Immature natural killer cell (primary cell): Measurements from ENCODE around the gene HEYL. TPM values are rescaled to one million over a fixed set of nuclear protein-coding genes. Genes with fewer than 3 reads are reported as not detected.
"Not testable (repeated sequence)": the region's sequence is repeated elsewhere in the genome, so short reads cannot be mapped to it uniquely, and the experiment has no call there.

Experiments used
- DNase-seq, 3 donors: peaks; one replicate each; pipeline ENCODE4 v3.0.0; 2022; ENCODE audit warnings: mixed read lengths in 1 of 3
- H3K27ac Mint-ChIP-seq, 6 donors: one replicate each; pipeline ENCODE4 v1.8.0; 2020; ENCODE audit warnings: mixed read lengths in 6 of 6, mild to moderate bottlenecking in 5 of 6, inconsistent platforms in 4 of 6, moderate library complexity in 3 of 6
- H3K27me3 Mint-ChIP-seq, 3 donors: one replicate each; pipeline ENCODE4 v1.8.0; 2020 to 2021; ENCODE audit warnings: low read depth in 3 of 3, mild to moderate bottlenecking in 3 of 3, mixed read lengths in 3 of 3, moderate library complexity in 3 of 3, inconsistent platforms in 1 of 3
- H3K36me3 Mint-ChIP-seq, 3 donors: one replicate each; pipeline ENCODE4 v1.8.0; 2020; ENCODE audit warnings: mixed read lengths in 3 of 3, inconsistent platforms in 2 of 3, mild to moderate bottlenecking in 2 of 3
- H3K4me1 Mint-ChIP-seq, 2 donors: one replicate each; pipeline ENCODE4 v1.8.0; 2020; ENCODE audit warnings: inconsistent platforms in 2 of 2, mild to moderate bottlenecking in 2 of 2, mixed read lengths in 2 of 2, moderate library complexity in 1 of 2
- H3K4me3 Mint-ChIP-seq, 5 donors: one replicate each; pipeline ENCODE4 v1.8.0; 2020; ENCODE audit warnings: mild to moderate bottlenecking in 5 of 5, mixed read lengths in 5 of 5, inconsistent platforms in 3 of 5, moderate library complexity in 3 of 5
- H3K9me3 Mint-ChIP-seq, 6 donors: one replicate each; pipeline ENCODE4 v1.8.0; 2020; ENCODE audit warnings: mild to moderate bottlenecking in 6 of 6, mixed read lengths in 6 of 6, inconsistent platforms in 4 of 6, moderate library complexity in 3 of 6
- polyA plus RNA-seq, 3 donors: library from polyadenylated mRNA; unstranded; fragments of 300-500 nt; fragmentation: Illumina TruSeq; gene quantifications; one replicate each; pipeline ENCODE4 v1.2.3, GENCODE V29; 2021

Gene HEYL
- polyA plus RNA-seq, 3 donors from 2014 or later, result not detected

- not testable (repeated sequence) for H3K4me3 Mint-ChIP-seq, H3K27ac Mint-ChIP-seq, H3K9me3 Mint-ChIP-seq, H3K4me1 Mint-ChIP-seq, H3K36me3 Mint-ChIP-seq, DNase-seq
- peaks cover 4 to 11% (median 7%) of the 10 kb centered on the region in 3 donors for H3K27me3 Mint-ChIP-seq
Observed at GRCh38 chr1:39601667-39602255, 37.7 kb downstream of the HEYL start.

GRCh38 chr1:39596163-39596562 is 43.3 kb downstream of the HEYL start:
- DNase-seq, result no peak
- Mint-ChIP-seq H3K36me3 (no peaks in the 10 kb centered on the region), H3K4me1 (no peaks in the 10 kb centered on the region), H3K4me3 (no peak overlapping the region), H3K9me3 (no peaks in the 10 kb centered on the region), H3K27me3 (peaks cover 3 to 6% (median 4%) of the 10 kb centered on the region in 3 donors), H3K27ac (no peak overlapping the region)

GRCh38 chr1:39593386-39593785 is 46.1 kb downstream of the HEYL start:
- DNase-seq, result no peak
- Mint-ChIP-seq H3K9me3 (no peaks in the 10 kb centered on the region), H3K36me3 (no peaks in the 10 kb centered on the region), H3K4me1 (no peaks in the 10 kb centered on the region), H3K27ac (no peak overlapping the region), H3K27me3 (peaks cover 3 to 9% (median 4%) of the 10 kb centered on the region in 3 donors), H3K4me3 (no peak overlapping the region)

- H3K36me3 Mint-ChIP-seq, result no peaks in the 10 kb centered on the region
- H3K27ac Mint-ChIP-seq, result no peak overlapping the region
- no peaks in the 10 kb centered on the region for H3K4me1 Mint-ChIP-seq
- no peak for DNase-seq
- peaks cover 3 to 9% (median 4%) of the 10 kb centered on the region in 3 donors for H3K27me3 Mint-ChIP-seq
- H3K9me3 Mint-ChIP-seq, result no peaks in the 10 kb centered on the region
- H3K4me3 Mint-ChIP-seq, result no peak overlapping the region
Observed at GRCh38 chr1:39592069-39592468, 47.4 kb downstream of the HEYL start.

GRCh38 chr1:39590546-39590945 is 48.9 kb downstream of the HEYL start:
- Mint-ChIP-seq H3K27ac (no peak overlapping the region), H3K4me3 (no peak overlapping the region), H3K4me1 (no peaks in the 10 kb centered on the region), H3K9me3 (no peaks in the 10 kb centered on the region), H3K27me3 (peaks cover 3 to 7% (median 4%) of the 10 kb centered on the region in 3 donors), H3K36me3 (no peaks in the 10 kb centered on the region)
- no peak for DNase-seq

- H3K27ac Mint-ChIP-seq, result no peak overlapping the region
- no peaks in the 10 kb centered on the region for H3K9me3 Mint-ChIP-seq
- peaks cover 0 to 2% (median 2%) of the 10 kb centered on the region in 3 donors for H3K27me3 Mint-ChIP-seq
- no peak overlapping the region for H3K4me3 Mint-ChIP-seq
- no peaks in the 10 kb centered on the region for H3K4me1 Mint-ChIP-seq
- no peak for DNase-seq
- no peaks in the 10 kb centered on the region for H3K36me3 Mint-ChIP-seq
Observed at GRCh38 chr1:39585933-39586332, 53.5 kb downstream of the HEYL start.

- Mint-ChIP-seq H3K9me3 (no peaks in the 10 kb centered on the region), H3K4me3 (peak overlapping the region; percentile 86 to 94 (median 91)), H3K36me3 (peaks cover 0 to 12% (median 10%) of the 10 kb centered on the region in 3 donors), H3K27ac (peak overlapping the region; percentile 64 to 94 (median 90)), H3K27me3 (peaks cover 0 to 7% (median 6%) of the 10 kb centered on the region in 3 donors), H3K4me1 (peaks cover 33 to 46% of the 10 kb centered on the region in 2 donors)
- DNase-seq, result peak; percentile 48 to 55 (median 49)
Observed at GRCh38 chr1:39576016-39576657, 63.3 kb downstream of the HEYL start.

- peak overlapping the region; percentile 86 to 92 (median 90) for H3K4me3 Mint-ChIP-seq
- H3K27ac Mint-ChIP-seq, result peak overlapping the region; percentile 88 to 94 (median 93)
- H3K4me1 Mint-ChIP-seq, result peaks cover 33 to 46% of the 10 kb centered on the region in 2 donors
- DNase-seq, result peak; percentile 71 to 80 (median 76)
- peaks cover 0 to 16% (median 14%) of the 10 kb centered on the region in 3 donors for H3K36me3 Mint-ChIP-seq
- H3K9me3 Mint-ChIP-seq, result no peaks in the 10 kb centered on the region
- peaks cover 0 to 7% (median 6%) of the 10 kb centered on the region in 3 donors for H3K27me3 Mint-ChIP-seq
Observed at GRCh38 chr1:39575191-39576015, 64.0 kb downstream of the HEYL start.

GRCh38 chr1:39574646-39575045 is 64.8 kb downstream of the HEYL start:
- Mint-ChIP-seq H3K4me1 (peaks cover 33 to 46% of the 10 kb centered on the region in 2 donors), H3K27me3 (peaks cover 0 to 7% (median 6%) of the 10 kb centered on the region in 3 donors), H3K36me3 (peaks cover 4 to 21% (median 18%) of the 10 kb centered on the region in 3 donors), H3K4me3 (peak overlapping the region; percentile 86 to 92 (median 90)), H3K27ac (peak overlapping the region; percentile 88 to 94 (median 93)), H3K9me3 (no peaks in the 10 kb centered on the region)
- no peak for DNase-seq

Other genes with a start within 250 kb of the HEYL start
- gene BMP8A, start 148.0 kb downstream of the HEYL start, polyA plus RNA-seq, result not detected
- gene PABPC4, start 62.9 kb downstream of the HEYL start, polyA plus RNA-seq, result 10 to 100 TPM in 1 of 3 donors, 1 to 10 TPM in 2; 3.6 to 15.3 (median 8.0) TPM
- gene NT5C1A, start 32.5 kb upstream of the HEYL start, polyA plus RNA-seq, result not detected
- gene HPCAL4, start 51.8 kb upstream of the HEYL start, polyA plus RNA-seq, result under 1 TPM in 2 of 3 donors, not detected in 1; 0.04 to 0.13 TPM
- gene PPIE, start 99.2 kb upstream of the HEYL start, polyA plus RNA-seq, result 100 to 1,000 TPM in 2 of 3 donors, 10 to 100 TPM in 1; 99.6 to 177 (median 133) TPM
- gene OXCT2, start 131.7 kb upstream of the HEYL start, polyA plus RNA-seq, result under 1 TPM in 1 of 3 donors, not detected in 2; 0.24 TPM
- gene BMP8B, start 149.2 kb upstream of the HEYL start, polyA plus RNA-seq, result under 1 TPM; 0.09 to 0.31 (median 0.16) TPM
- gene TRIT1, start 243.9 kb upstream of the HEYL start, polyA plus RNA-seq, result 1 to 10 TPM; 6.5 to 9.0 (median 8.5) TPM